H1 (cell line): ENCODE measurements around the gene SLC25A42. TPM values are rescaled to one million over a fixed set of nuclear protein-coding genes. Genes with fewer than 3 reads are reported as not detected.

Experiments used
- CTCF ChIA-PET: fragments of 300-600 bp; sonication (Branson Sonifier 250); formaldehyde crosslinking; loops from one replicate; lab custom pipeline; 2021; ENCODE audit not compliant: partially characterized antibody; lab: Charles Lee
- POLR2A ChIA-PET: fragments of 300-600 bp; sonication (Branson Sonifier 250); formaldehyde crosslinking; loops from one replicate; lab custom pipeline; 2021; ENCODE audit warnings: inconsistent platforms; ENCODE audit not compliant: partially characterized antibody; lab: Charles Lee
- DNase-seq, 2 experiments: peaks; one replicate each; pipeline versions ENCODE4 v3.0.0 to v3.0.0-alpha.2; 2010 to 2022; ENCODE audit warnings: low spot score in 2 of 2, low read depth in 1 of 2, mixed read lengths in 1 of 2
- FAIRE-seq: peaks from 2 replicates; lab custom pipeline; 2011; peaks lifted over from hg19 to GRCh38; lab: Jason Lieb, UNC
- H2AFZ ChIP-seq: 2 replicates; pipeline ENCODE4 v1.8.1; 2012; ENCODE audit warnings: low read length, inconsistent platforms
- H2AK5ac ChIP-seq: 2 replicates; pipeline ENCODE4 v1.6.1; 2013; ENCODE audit warnings: low read depth, low read length
- H2BK120ac ChIP-seq: replicated peaks from 2 replicates; pipeline ENCODE3; 2013; ENCODE audit warnings: low read depth, low read length, inconsistent platforms
- H2BK12ac ChIP-seq: 2 replicates; pipeline ENCODE4 v1.6.1; 2013; ENCODE audit warnings: low read depth, low read length
- H2BK15ac ChIP-seq: 2 replicates; pipeline ENCODE4 v1.6.1; 2013; ENCODE audit warnings: low read length
- H2BK20ac ChIP-seq: 2 replicates; pipeline ENCODE4 v1.6.1; 2013; ENCODE audit warnings: low read length
- H2BK5ac ChIP-seq: 2 replicates; pipeline ENCODE4 v1.6.1; 2013; ENCODE audit warnings: low read depth, low read length
- H3K14ac ChIP-seq: 2 replicates; pipeline ENCODE4 v1.6.1; 2013; ENCODE audit warnings: inconsistent platforms; ENCODE audit not compliant: insufficient read length
- H3K18ac ChIP-seq: 2 replicates; pipeline ENCODE4 v1.6.1; 2013; ENCODE audit warnings: low read length; ENCODE audit errors: extremely low read depth
- H3K23ac ChIP-seq: 2 replicates; pipeline ENCODE4 v1.6.1; 2013; ENCODE audit warnings: inconsistent platforms; ENCODE audit not compliant: insufficient read length
- H3K23me2 ChIP-seq: 2 replicates; pipeline ENCODE4 v1.6.1; 2013; ENCODE audit warnings: low read depth, low read length
- H3K27ac ChIP-seq: 2 replicates; pipeline ENCODE4 v1.6.1; 2011; ENCODE audit warnings: low read depth, low read length, inconsistent platforms
- H3K27me3 ChIP-seq, 4 experiments: replicated peaks in 1 of 4; 1 replicate in 1 of 4; 2 replicates in 3 of 4; pipeline versions ENCODE4 v1.6.1 to v1.8.1; 2011 to 2013; ENCODE audit warnings: low read length in 3 of 4, mild to moderate bottlenecking in 3 of 4, inconsistent platforms in 2 of 4, mixed read lengths in 2 of 4, moderate library complexity in 1 of 4; ENCODE audit not compliant: control insufficient read depth in 3 of 4, insufficient read depth in 3 of 4; ENCODE audit errors: extremely low read depth in 1 of 4
- H3K36me3 ChIP-seq, 4 experiments: 2 replicates each; pipeline versions ENCODE4 v1.6.1 to v1.8.1; 2011 to 2013; ENCODE audit warnings: mild to moderate bottlenecking in 4 of 4, low read length in 3 of 4, moderate library complexity in 2 of 4, control low read depth in 1 of 4, inconsistent platforms in 1 of 4; ENCODE audit not compliant: insufficient read depth in 4 of 4, control insufficient read depth in 2 of 4
- H3K4ac ChIP-seq: replicated peaks from 2 replicates; pipeline ENCODE3; 2013; ENCODE audit warnings: low read length, low read depth, mixed read lengths, inconsistent platforms; ENCODE audit not compliant: insufficient read length
- H3K4me1 ChIP-seq, 4 experiments: replicated peaks in 1 of 4; 1 replicate in 1 of 4; 2 replicates in 3 of 4; pipeline versions ENCODE4 v1.6.1 to v1.8.1; 2011 to 2013; ENCODE audit warnings: low read length in 3 of 4, inconsistent platforms in 2 of 4, mixed read lengths in 1 of 4; ENCODE audit not compliant: insufficient read depth in 4 of 4, control insufficient read depth in 3 of 4
- H3K4me2 ChIP-seq, 2 experiments: 2 replicates each; pipeline versions ENCODE4 v1.6.1 to v1.8.1; 2011 to 2013; ENCODE audit warnings: low read depth in 2 of 2, low read length in 2 of 2, control low read depth in 1 of 2, inconsistent platforms in 1 of 2, mild to moderate bottlenecking in 1 of 2; ENCODE audit not compliant: insufficient read depth in 1 of 2
- H3K4me3 ChIP-seq, 4 experiments: fragments of 200-600, 300-600 bp in 1 of 4; sonication (generic), shearing (Covaris generic), sonication (Bioruptor Twin) in 1 of 4; 2 replicates each; pipeline versions ENCODE4 v1.5.1 to v1.8.1; 2011 to 2016; ENCODE audit warnings: low read length in 4 of 4, low read depth in 3 of 4, control low read depth in 2 of 4, inconsistent platforms in 2 of 4, mild to moderate bottlenecking in 2 of 4, mixed read lengths in 1 of 4, moderate library complexity in 1 of 4; ENCODE audit not compliant: insufficient read depth in 2 of 4; ENCODE audit errors: extremely low read depth in 1 of 4
- H3K56ac ChIP-seq: replicated peaks from 2 replicates; pipeline ENCODE3; 2013; ENCODE audit warnings: low read depth, mild to moderate bottlenecking, mixed read lengths, low read length, inconsistent platforms; ENCODE audit not compliant: insufficient read length
- H3K79me1 ChIP-seq: 2 replicates; pipeline ENCODE4 v1.6.1; 2013; ENCODE audit warnings: low read depth, low read length, control low read depth
- H3K79me2 ChIP-seq, 2 experiments: 2 replicates each; pipeline versions ENCODE4 v1.6.1 to v1.8.1; 2012 to 2013; ENCODE audit warnings: low read length in 2 of 2, mild to moderate bottlenecking in 2 of 2, inconsistent platforms in 1 of 2; ENCODE audit not compliant: insufficient read depth in 2 of 2, control insufficient read depth in 1 of 2
- H3K9ac ChIP-seq, 4 experiments: replicated peaks in 1 of 4; 1 replicate in 1 of 4; 2 replicates in 3 of 4; pipeline versions ENCODE4 v1.6.1 to v1.8.1; 2011 to 2013; ENCODE audit warnings: low read depth in 3 of 4, low read length in 3 of 4, control low read depth in 2 of 4, mild to moderate bottlenecking in 2 of 4, moderate library complexity in 2 of 4, inconsistent platforms in 1 of 4; ENCODE audit errors: extremely low read depth in 1 of 4
- H3K9me3 ChIP-seq, 2 experiments: 2 replicates each; pipeline versions ENCODE4 v1.6.1 to v1.8.1; 2012 to 2013; ENCODE audit warnings: mild to moderate bottlenecking in 2 of 2, moderate library complexity in 2 of 2, control low read depth in 1 of 2, inconsistent platforms in 1 of 2, low read depth in 1 of 2, low read length in 1 of 2, mixed read lengths in 1 of 2; ENCODE audit not compliant: insufficient read depth in 2 of 2
- H4K20me1 ChIP-seq, 2 experiments: replicated peaks in 1 of 2; 2 replicates each; pipeline versions ENCODE3 to v1.8.1; 2011 to 2013; ENCODE audit warnings: inconsistent platforms in 2 of 2, low read length in 2 of 2, mild to moderate bottlenecking in 1 of 2; ENCODE audit not compliant: insufficient read depth in 2 of 2, control insufficient read depth in 1 of 2
- H4K5ac ChIP-seq: 2 replicates; pipeline ENCODE4 v1.6.1; 2013; ENCODE audit warnings: low read length, low read depth, mixed read lengths, inconsistent platforms; ENCODE audit not compliant: insufficient read length
- H4K8ac ChIP-seq: 2 replicates; pipeline ENCODE4 v1.8.0; 2013; ENCODE audit warnings: mild to moderate bottlenecking, moderate library complexity, low read length, inconsistent platforms; ENCODE audit not compliant: insufficient read depth; ENCODE audit errors: extremely low read depth
- H4K91ac ChIP-seq: replicated peaks from 2 replicates; pipeline ENCODE3; 2013; ENCODE audit warnings: low read length, mixed read lengths, inconsistent platforms; ENCODE audit not compliant: insufficient read length
- HDAC2 ChIP-seq, 2 experiments: fragments of 300-600 bp in 1 of 2; sonication (generic) in 1 of 2; IDR thresholded peaks; 2 replicates each; pipeline ENCODE4 v1.6.1; 2011 to 2012; ENCODE audit warnings: low read depth in 2 of 2, low read length in 2 of 2, mild to moderate bottlenecking in 2 of 2, moderate library complexity in 2 of 2, borderline replicate concordance in 1 of 2, inconsistent platforms in 1 of 2
- WGBS, 2 experiments: shearing (Covaris generic) in 1 of 2; methylation state at CpG; one replicate each; pipeline versions ENCODE4 v1.1.6 to v1.1.7; 2013 to 2015; ENCODE audit warnings: low lambda C conversion rate in 2 of 2, mixed read lengths in 2 of 2, inconsistent platforms in 1 of 2, low coverage in 1 of 2, missing lambda C conversion rate in 1 of 2; ENCODE audit not compliant: insufficient replicate concordance in 2 of 2, insufficient coverage in 1 of 2, insufficient read length in 1 of 2; ENCODE audit errors: extremely low coverage in 1 of 2, missing lambda C conversion rate in 1 of 2; 5-methylcytosine and 5-hydroxymethylcytosine counted together
- polyA plus RNA-seq, 7 experiments: library from polyadenylated mRNA; depleted of rRNA in 3 of 7; stranded (reverse) in 5 of 7; unstranded in 2 of 7; fragments of >200 nt in 5 of 7; fragments of 200-250 nt in 2 of 7; gene quantifications; 1 replicate in 5 of 7; 2 replicates in 1 of 7; 4 replicates in 1 of 7; pipeline versions ENCODE4 v1.2.1 to v1.2.3, GENCODE V29; 2011 to 2013; ENCODE audit warnings: missing spikeins in 2 of 7, mixed read lengths in 2 of 7
- total RNA-seq: library from RNA; stranded (reverse); fragmentation: NEBNext Ultra II Directional; extraction: Animal tissue kit (Norgen Biotek cat#: 25700); gene quantifications from 2 replicates; pipeline ENCODE4 v1.2.1, GENCODE V29; 2021

Gene SLC25A42
- total and polyA plus RNA-seq, 2 of the 8 experiments (the other 6 are each of a cell fraction or from before 2014, with no cell fraction given), result 5.9 to 6.2 TPM

DNA sequence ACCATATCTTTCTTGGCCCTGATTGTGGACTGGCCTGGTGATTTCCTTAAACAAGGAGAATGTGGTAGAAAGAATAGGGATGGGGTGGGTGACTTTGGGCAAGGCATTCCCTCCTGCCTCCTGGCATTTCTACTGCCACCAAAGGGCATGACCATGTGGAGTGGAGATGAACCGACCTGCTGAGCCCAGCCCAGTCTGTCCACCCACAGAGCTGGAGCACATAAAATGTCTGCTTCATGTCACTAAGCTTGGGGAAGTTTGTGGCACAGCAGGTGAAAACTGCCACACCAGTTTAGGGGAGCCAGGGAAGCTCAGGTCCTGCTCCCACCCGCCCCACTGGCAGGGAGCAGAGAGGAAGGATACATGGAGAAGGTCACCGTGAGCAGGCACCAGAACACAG lies 68.2 kb downstream of the SLC25A42 start:
- FAIRE-seq (no peak), DNase-seq (no peak)
- Histone ChIP-seq H3K14ac (no peak overlapping the region), H2AFZ (no peak overlapping the region), H3K36me3 (peaks cover 2 to 14% (median 3%) of the 10 kb centered on the region in 4 experiments; a peak in 3 of 8 replicates), H2BK15ac (no peak overlapping the region), H3K9ac (no peak overlapping the region), H2AK5ac (no peak overlapping the region), H4K8ac (no peak overlapping the region), H3K9me3 (peaks cover 5 to 13% of the 10 kb centered on the region in 2 experiments; a peak in 3 of 4 replicates), H2BK12ac (no peak overlapping the region), H3K4me2 (no peak overlapping the region), H3K56ac (no peak overlapping the region), H3K79me2 (no peaks in the 10 kb centered on the region; a peak in 1 of 4 replicates), H3K18ac (no peak overlapping the region), H4K20me1 (peaks cover 2 to 5% of the 10 kb centered on the region in 2 experiments), H3K79me1 (0 out of 2 replicates have a peak, but pooled peaks cover 2% of the 10 kb centered on the region), H3K23me2 (no peaks in the 10 kb centered on the region; the same call in 1 of the 2 replicates), H2BK20ac (no peak overlapping the region), H3K4me3 (no peak overlapping the region), H3K27me3 (peaks cover 0 to 2% (median 0%) of the 10 kb centered on the region in 4 experiments; a peak in 2 of 7 replicates), H3K4me1 (peaks cover 0 to 9% (median 6%) of the 10 kb centered on the region in 4 experiments; a peak in 3 of 7 replicates), H3K4ac (no peak overlapping the region), H3K23ac (no peak overlapping the region), H4K5ac (no peak overlapping the region), H2BK5ac (no peak overlapping the region), H3K27ac (no peak overlapping the region), H2BK120ac (no peak overlapping the region), H4K91ac (no peak overlapping the region)
- ChIA-PET CTCF (interaction anchor here (0.6 kb wide), 1 partner anchor 13 kb away, joined by 3 read pairs; no protein-coding TSS in a partner anchor), POLR2A (interaction anchor here (1.9 kb wide), 1 partner anchor 10 kb away, joined by 8 read pairs; no protein-coding TSS in a partner anchor)
- WGBS, 2 experiments, result 81% methylated on average over 3 of the region's 3 CpGs; no CpG with 5 or more reads in 1 of the 2 experiments
- TF ChIP-seq HDAC2 (IDR thresholded peaks at IDR 0.05; ENCODE audit: borderline replicate concordance in 1 of 2, low read depth in 2 of 2, low read length in 2 of 2), result no peak
